Peyer's patch (tissue), 4 donors: ENCODE data around the gene ARMC8. TPM values are rescaled to one million over a fixed set of nuclear protein-coding genes. Genes with fewer than 3 reads are reported as not detected.

ENCODE experiments used
- DNase-seq, 3 donors: peaks; one replicate each; pipeline ENCODE4 v3.0.0-alpha.2; 2017 to 2019
- H3K27ac ChIP-seq, 4 donors: fragments of 200-600 bp; sonication (generic); one replicate each; pipeline ENCODE4 v1.5.1; 2016 to 2019
- H3K27me3 ChIP-seq, 2 donors: fragments of 200-600 bp; sonication (generic); one replicate each; pipeline ENCODE4 v1.5.1; 2019
- H3K36me3 ChIP-seq, 3 donors: fragments of 200-600 bp; sonication (generic); one replicate each; pipeline ENCODE4 v1.5.1; 2016 to 2019
- H3K4me1 ChIP-seq, 4 donors: fragments of 200-600 bp; sonication (generic); one replicate each; pipeline ENCODE4 v1.5.1; 2016 to 2019
- H3K4me3 ChIP-seq, 4 donors: fragments of 200-600 bp; sonication (generic); 1 replicate in 3 of 4; 2 replicates in 1 of 4; pipeline ENCODE4 v1.5.1; 2016 to 2019; ENCODE audit warnings: mild to moderate bottlenecking in 1 of 4
- H3K9me3 ChIP-seq, 4 donors: fragments of 200-600 bp; sonication (generic); one replicate each; pipeline ENCODE4 v1.5.1; 2016 to 2019; ENCODE audit warnings: mild to moderate bottlenecking in 1 of 4
- CTCF ChIP-seq, 6 experiments: fragments of 450-650 bp in 4 of 6; fragments of 200-600 bp in 2 of 6; sonication (generic) in 1 of 6; IDR thresholded peaks; one replicate each; pipeline ENCODE4 v1.5.1; 2017 to 2019; ENCODE audit warnings: antibody characterized with exemption in 6 of 6, mild to moderate bottlenecking in 3 of 6, moderate library complexity in 1 of 6
- POLR2A ChIP-seq, 2 donors: fragments of 450-650 bp; IDR thresholded peaks; one replicate each; pipeline ENCODE4 v1.5.1; 2017; ENCODE audit warnings: antibody characterized with exemption in 2 of 2, mild to moderate bottlenecking in 2 of 2, moderate library complexity in 2 of 2
- total RNA-seq, 4 donors: library from RNA; depleted of rRNA; stranded (reverse); fragments of >200 nt; gene quantifications; one replicate each; pipeline ENCODE4 v1.1.0, GENCODE V29; 2016

Gene ARMC8
- total RNA-seq, 4 donors from 2014 or later: 35.7 to 77.2 (median 56.3) TPM

GRCh38 chr3:138259126-138259525 lies 72.0 kb downstream of the ARMC8 start:
- TF ChIP-seq CTCF (IDR thresholded peaks at IDR 0.05): no peak
- no peak for TF ChIP-seq POLR2A (IDR thresholded peaks at IDR 0.05)
- no peaks in the 10 kb centered on the region for H3K9me3 ChIP-seq
- H3K36me3 ChIP-seq: peaks cover 0 to 15% (median 0%) of the 10 kb centered on the region in 3 donors
- no peak overlapping the region for H3K4me3 ChIP-seq
- H3K4me1 ChIP-seq: no peaks in the 10 kb centered on the region
- no peak overlapping the region for H3K27ac ChIP-seq
- no peaks in the 10 kb centered on the region for H3K27me3 ChIP-seq
- no peak for DNase-seq

- Histone ChIP-seq H3K9me3 (no peaks in the 10 kb centered on the region), H3K27ac (no peak overlapping the region), H3K4me1 (no peaks in the 10 kb centered on the region), H3K36me3 (peaks cover 0 to 28% (median 0%) of the 10 kb centered on the region in 3 donors), H3K27me3 (no peaks in the 10 kb centered on the region), H3K4me3 (no peak overlapping the region)
- no peak for DNase-seq
- TF ChIP-seq CTCF (IDR thresholded peaks at IDR 0.05) (no peak), POLR2A (IDR thresholded peaks at IDR 0.05) (no peak)
Observed at GRCh38 chr3:138260611-138261010, 73.5 kb downstream of the ARMC8 start.

GRCh38 chr3:138263104-138263503 lies 76.0 kb downstream of the ARMC8 start:
- TF ChIP-seq CTCF (IDR thresholded peaks at IDR 0.05): no peak
- TF ChIP-seq POLR2A (IDR thresholded peaks at IDR 0.05): no peak
- H3K36me3 ChIP-seq: peaks cover 0 to 38% (median 0%) of the 10 kb centered on the region in 3 donors
- H3K27ac ChIP-seq: no peak overlapping the region
- no peak for DNase-seq
- no peaks in the 10 kb centered on the region for H3K9me3 ChIP-seq
- no peaks in the 10 kb centered on the region for H3K4me1 ChIP-seq
- H3K4me3 ChIP-seq: no peak overlapping the region
- no peaks in the 10 kb centered on the region for H3K27me3 ChIP-seq

GRCh38 chr3:138265745-138266144 lies 78.6 kb downstream of the ARMC8 start:
- Histone ChIP-seq H3K27me3 (no peaks in the 10 kb centered on the region), H3K4me1 (no peaks in the 10 kb centered on the region), H3K36me3 (peaks cover 0 to 41% (median 0%) of the 10 kb centered on the region in 3 donors)

GRCh38 chr3:138267083-138267482 lies 80.0 kb downstream of the ARMC8 start:
- Histone ChIP-seq H3K4me1 (no peaks in the 10 kb centered on the region), H3K27ac (no peak overlapping the region), H3K4me3 (no peak overlapping the region), H3K9me3 (no peaks in the 10 kb centered on the region), H3K36me3 (peaks cover 0 to 46% (median 0%) of the 10 kb centered on the region in 3 donors), H3K27me3 (no peaks in the 10 kb centered on the region)
- DNase-seq: no peak
- TF ChIP-seq CTCF (IDR thresholded peaks at IDR 0.05): no peak
- no peak for TF ChIP-seq POLR2A (IDR thresholded peaks at IDR 0.05)

More at GRCh38 chr3:138265745-138266144, 78.6 kb downstream of the ARMC8 start:
- TF ChIP-seq POLR2A (IDR thresholded peaks at IDR 0.05): no peak
- no peak for TF ChIP-seq CTCF (IDR thresholded peaks at IDR 0.05)
- H3K27ac ChIP-seq: no peak overlapping the region
- no peaks in the 10 kb centered on the region for H3K9me3 ChIP-seq
- H3K4me3 ChIP-seq: no peak overlapping the region
- DNase-seq: no peak

GRCh38 chr3:138270245-138270644 lies 83.1 kb downstream of the ARMC8 start:
- no peak overlapping the region for H3K27ac ChIP-seq
- peaks cover 0 to 60% (median 0%) of the 10 kb centered on the region in 3 donors for H3K36me3 ChIP-seq
- no peak for TF ChIP-seq CTCF (IDR thresholded peaks at IDR 0.05)
- TF ChIP-seq POLR2A (IDR thresholded peaks at IDR 0.05): no peak
- no peak for DNase-seq
- H3K4me1 ChIP-seq: no peaks in the 10 kb centered on the region
- no peaks in the 10 kb centered on the region for H3K9me3 ChIP-seq
- no peaks in the 10 kb centered on the region for H3K27me3 ChIP-seq
- H3K4me3 ChIP-seq: no peak overlapping the region
